ENCODE results near the gene DOK1.
A peak's percentile ranks its signal among the peaks of the same experiment; 100 is the strongest.

DOK1 gene

GRCh38 chr2:74555610-74556103, 1.1 kb downstream of the DOK1 start:
- no peak for ATAC-seq (ENCODE audit: insufficient read depth, low read depth)
- Histone ChIP-seq H3K4me1 (ENCODE audit: insufficient read depth, low read length) (peaks cover 22% of the 10 kb centered on the region), H3K9ac (ENCODE audit: low read depth, low read length) (peak overlapping the region; percentile 77), H3K9me3 (ENCODE audit: insufficient read depth, low read length, severe bottlenecking) (no peaks in the 10 kb centered on the region), H3K27me3 (ENCODE audit: insufficient read depth, low read length, poor library complexity) (no peaks in the 10 kb centered on the region), H3K4me2 (ENCODE audit: insufficient read depth, low read length) (peak overlapping the region; percentile 98), H3K27ac (ENCODE audit: low read length) (0 out of 2 replicates have a peak overlapping the region, but pooled peaks have one; percentile 76), H2AFZ (ENCODE audit: low read depth, low read length) (no peak overlapping the region), H3K4me3 (ENCODE audit: low read depth in 1 of 2, low read length in 2 of 2) (peak overlapping the region; percentile 55 to 83; a peak in 3 of 4 replicates), H4K20me1 (ENCODE audit: insufficient read depth, low read length) (peaks cover 14% of the 10 kb centered on the region; the same call in 1 of the 2 replicates), H3K79me2 (ENCODE audit: insufficient read depth, low read length) (peaks cover 13% of the 10 kb centered on the region), H3K36me3 (ENCODE audit: insufficient read depth, low read length) (peaks cover 11% of the 10 kb centered on the region)
- no peak for DNase-seq
- TF ChIP-seq CTCF (IDR thresholded peaks at IDR 0.05; ENCODE audit: borderline replicate concordance, extremely low read depth, low read length, poor library complexity, severe bottlenecking), result no peak
- no peak for TF ChIP-seq EZH2 (IDR thresholded peaks at IDR 0.05; ENCODE audit: borderline replicate concordance, low read depth, low read length, severe bottlenecking)

DNA sequence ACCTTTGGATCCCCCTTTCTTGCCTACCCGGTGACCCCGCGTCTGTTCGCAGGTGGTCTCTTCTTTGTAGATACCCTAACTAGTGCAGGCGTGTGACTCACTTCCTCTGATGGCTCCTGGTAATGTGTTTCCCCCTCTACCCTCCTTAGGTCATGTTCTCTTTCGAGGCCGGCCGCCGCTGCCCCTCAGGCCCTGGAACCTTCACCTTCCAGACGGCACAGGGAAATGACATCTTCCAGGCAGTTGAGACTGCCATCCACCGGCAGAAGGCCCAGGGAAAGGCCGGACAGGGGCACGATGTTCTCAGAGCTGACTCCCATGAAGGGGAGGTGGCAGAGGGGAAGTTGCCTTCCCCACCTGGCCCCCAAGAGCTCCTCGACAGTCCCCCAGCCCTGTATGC, 1.6 kb downstream of the DOK1 start:
- H3K27ac ChIP-seq (ENCODE audit: low read length), result no peak overlapping the region
- no peak overlapping the region for H2AFZ ChIP-seq (ENCODE audit: low read depth, low read length)
- peaks cover 22% of the 10 kb centered on the region for H3K4me1 ChIP-seq (ENCODE audit: insufficient read depth, low read length)
- DNase-seq (no peak), ATAC-seq (ENCODE audit: insufficient read depth, low read depth) (no peak)
- no peaks in the 10 kb centered on the region for H3K9me3 ChIP-seq (ENCODE audit: insufficient read depth, low read length, severe bottlenecking)
- peaks cover 13% of the 10 kb centered on the region for H3K79me2 ChIP-seq (ENCODE audit: insufficient read depth, low read length)
- peaks cover 11% of the 10 kb centered on the region for H3K36me3 ChIP-seq (ENCODE audit: insufficient read depth, low read length)
- H3K27me3 ChIP-seq (ENCODE audit: insufficient read depth, low read length, poor library complexity), result peaks cover under 1% of the 10 kb centered on the region
- TF ChIP-seq CTCF (IDR thresholded peaks at IDR 0.05; ENCODE audit: borderline replicate concordance, extremely low read depth, low read length, poor library complexity, severe bottlenecking) (no peak), EZH2 (IDR thresholded peaks at IDR 0.05; ENCODE audit: borderline replicate concordance, low read depth, low read length, severe bottlenecking) (no peak)
- H3K9ac ChIP-seq (ENCODE audit: low read depth, low read length), result no peak overlapping the region
- H4K20me1 ChIP-seq (ENCODE audit: insufficient read depth, low read length), result peaks cover 14% of the 10 kb centered on the region; the same call in 1 of the 2 replicates
- H3K4me2 ChIP-seq (ENCODE audit: insufficient read depth, low read length), result peak overlapping the region; percentile 98
- H3K4me3 ChIP-seq (ENCODE audit: low read depth in 1 of 2, low read length in 2 of 2), result no peak overlapping the region

DNA sequence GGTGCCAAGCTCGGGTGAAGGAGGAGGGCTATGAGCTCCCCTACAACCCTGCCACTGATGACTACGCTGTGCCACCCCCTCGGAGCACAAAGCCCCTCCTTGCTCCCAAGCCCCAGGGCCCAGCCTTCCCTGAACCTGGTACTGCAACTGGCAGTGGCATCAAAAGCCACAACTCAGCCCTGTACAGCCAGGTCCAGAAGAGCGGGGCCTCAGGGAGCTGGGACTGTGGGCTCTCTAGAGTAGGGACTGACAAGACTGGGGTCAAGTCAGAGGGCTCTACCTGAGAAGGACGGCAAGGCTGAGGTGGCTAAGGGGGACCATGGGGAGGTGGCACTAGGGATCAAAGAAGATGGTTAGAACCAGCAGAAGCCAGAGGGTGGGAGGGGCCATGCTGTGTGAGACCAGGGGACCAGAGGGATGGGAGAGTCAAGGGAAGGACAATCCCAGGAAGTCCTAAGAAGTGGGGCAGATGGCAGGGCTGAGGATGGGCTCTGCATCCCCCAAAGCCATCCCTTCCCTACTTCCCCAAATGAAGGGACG, 2.4 kb downstream of the DOK1 start:
- Histone ChIP-seq H3K4me2 (ENCODE audit: insufficient read depth, low read length) (no peak overlapping the region), H3K9me3 (ENCODE audit: insufficient read depth, low read length, severe bottlenecking) (no peaks in the 10 kb centered on the region), H3K79me2 (ENCODE audit: insufficient read depth, low read length) (peaks cover 13% of the 10 kb centered on the region), H3K27ac (ENCODE audit: low read length) (no peak overlapping the region), H3K27me3 (ENCODE audit: insufficient read depth, low read length, poor library complexity) (peaks cover 7% of the 10 kb centered on the region), H3K36me3 (ENCODE audit: insufficient read depth, low read length) (peaks cover 11% of the 10 kb centered on the region), H4K20me1 (ENCODE audit: insufficient read depth, low read length) (peaks cover 14% of the 10 kb centered on the region; the same call in 1 of the 2 replicates), H2AFZ (ENCODE audit: low read depth, low read length) (no peak overlapping the region), H3K4me1 (ENCODE audit: insufficient read depth, low read length) (peaks cover 22% of the 10 kb centered on the region), H3K4me3 (ENCODE audit: low read depth in 1 of 2, low read length in 2 of 2) (no peak overlapping the region), H3K9ac (ENCODE audit: low read depth, low read length) (no peak overlapping the region)
- TF ChIP-seq CTCF (IDR thresholded peaks at IDR 0.05; ENCODE audit: borderline replicate concordance, extremely low read depth, low read length, poor library complexity, severe bottlenecking) (no peak), EZH2 (IDR thresholded peaks at IDR 0.05; ENCODE audit: borderline replicate concordance, low read depth, low read length, severe bottlenecking) (no peak)
- no peak for ATAC-seq (ENCODE audit: insufficient read depth, low read depth)
- DNase-seq, result no peak

Measured in DND-41 (cell line).